HG02885 (cell line): ENCODE results near the gene SPATA18.
"Not testable (repeated sequence)": the region's sequence is repeated elsewhere in the genome, so short reads cannot be mapped to it uniquely, and the experiment has no call there.

ENCODE experiments used
- ATAC-seq: cut with Tn5 transposase; IDR thresholded peaks from one replicate; pipeline ENCODE4 v1.9.1; 2021; ENCODE audit warnings: mild to moderate bottlenecking; ENCODE audit not compliant: unreplicated experiment, poor library complexity

Gene SPATA18

DNA sequence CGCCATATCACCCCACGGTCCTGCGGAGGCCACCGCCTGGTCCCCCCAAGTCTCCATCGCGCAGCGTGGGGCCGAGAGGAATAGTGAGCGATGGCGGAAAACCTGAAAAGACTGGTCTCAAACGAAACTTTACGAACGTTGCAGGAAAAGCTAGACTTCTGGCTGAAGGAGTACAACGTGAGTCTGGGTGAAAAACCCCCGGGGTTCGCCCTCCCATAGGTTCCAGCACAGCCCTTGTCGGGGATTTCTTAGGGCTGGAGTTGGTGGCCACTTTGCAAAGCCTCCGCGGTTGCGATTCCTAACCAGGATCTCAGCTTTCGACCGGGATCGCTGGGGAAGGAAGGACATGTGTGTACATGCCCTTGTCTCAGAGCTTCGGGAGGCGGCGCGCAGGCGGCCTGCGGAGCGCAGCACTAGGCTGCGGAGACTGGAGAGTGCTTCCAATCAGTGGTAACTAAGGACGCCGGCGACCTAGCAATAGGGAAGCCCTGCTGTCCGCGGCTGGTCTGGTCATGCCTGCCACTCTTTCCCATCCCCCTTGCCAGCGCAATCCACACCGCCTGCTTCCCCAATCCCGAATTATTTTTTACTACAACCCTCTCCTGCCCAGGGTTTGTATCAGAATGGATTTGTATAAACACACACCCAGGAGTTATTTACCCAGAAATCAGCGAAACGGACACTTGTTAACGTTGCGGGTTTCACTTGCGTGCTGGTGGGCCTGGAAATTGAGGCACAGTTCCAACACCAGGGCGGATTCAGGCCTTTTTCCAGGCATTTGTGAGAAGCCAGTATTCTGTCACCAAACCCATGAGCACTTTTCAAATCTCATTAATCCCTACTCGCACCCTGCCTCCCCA, 741 bp downstream of the SPATA18 start:
- peak; percentile 63 for ATAC-seq

- peak; percentile 59 for ATAC-seq
These were observed 1.3 kb downstream of the SPATA18 start for GRCh38 chr4:52052475-52052780.

GRCh38 chr4:52054254-52054653, 3.1 kb downstream of the SPATA18 start:
- ATAC-seq, result no peak

DNA sequence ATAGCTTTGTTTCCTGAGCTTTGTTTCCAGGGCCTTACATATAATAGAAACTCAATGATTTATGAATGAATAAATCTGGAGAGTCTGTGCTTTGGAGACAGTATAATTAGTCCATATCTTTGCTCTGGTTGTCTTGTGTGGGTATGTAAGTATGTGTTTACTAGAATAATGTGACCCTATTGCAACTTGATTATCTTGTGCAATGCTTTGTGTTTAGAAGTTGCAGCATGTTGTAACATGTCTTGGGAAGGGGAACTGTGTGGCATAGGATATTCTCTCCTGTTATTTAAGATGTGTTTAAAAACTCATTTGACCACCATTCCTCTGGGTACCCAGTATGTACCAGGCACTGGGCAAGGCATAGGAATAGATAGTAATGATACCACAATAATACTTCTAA, 6.1 kb downstream of the SPATA18 start:
- no peak for ATAC-seq

DNA sequence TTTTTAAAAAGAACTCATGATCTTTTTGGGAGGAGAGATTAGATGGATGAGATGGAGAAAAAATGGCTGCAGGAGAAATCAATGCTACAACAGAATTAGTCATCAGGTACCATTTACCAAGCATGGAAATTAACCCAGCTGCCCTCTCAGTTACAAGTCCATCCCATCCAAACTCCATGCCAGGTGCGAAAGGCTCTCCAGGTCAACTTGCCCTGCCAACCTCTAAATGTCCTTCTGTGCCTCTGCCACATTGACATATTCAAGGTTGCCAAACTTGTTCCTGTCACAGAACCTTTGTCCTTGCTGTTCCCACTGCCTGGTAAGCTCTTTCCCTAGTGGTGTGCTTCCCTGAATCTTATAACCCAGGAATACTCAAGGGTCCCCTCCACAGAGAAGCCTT, 7.2 kb downstream of the SPATA18 start:
- no peak for ATAC-seq

DNA sequence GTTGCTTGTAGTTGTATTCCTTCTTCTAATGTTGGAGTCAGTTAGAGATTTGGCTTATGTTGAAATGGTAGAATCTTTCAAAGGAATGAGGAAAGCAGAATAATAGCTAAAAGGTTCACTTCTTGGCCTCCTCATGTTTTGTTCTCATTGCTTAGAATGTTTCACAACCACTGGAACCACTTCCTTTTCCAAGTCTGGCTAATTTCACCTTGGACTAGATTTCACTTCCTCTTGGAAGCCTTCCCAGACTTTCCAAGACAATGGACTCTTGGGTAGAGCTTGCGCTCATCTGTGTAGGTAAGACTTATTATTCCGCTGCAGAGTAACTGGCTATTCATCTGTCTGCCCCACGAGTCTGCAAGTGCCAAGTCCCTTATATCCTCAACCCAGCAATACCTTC, 8.3 kb downstream of the SPATA18 start:
- no peak for ATAC-seq

DNA sequence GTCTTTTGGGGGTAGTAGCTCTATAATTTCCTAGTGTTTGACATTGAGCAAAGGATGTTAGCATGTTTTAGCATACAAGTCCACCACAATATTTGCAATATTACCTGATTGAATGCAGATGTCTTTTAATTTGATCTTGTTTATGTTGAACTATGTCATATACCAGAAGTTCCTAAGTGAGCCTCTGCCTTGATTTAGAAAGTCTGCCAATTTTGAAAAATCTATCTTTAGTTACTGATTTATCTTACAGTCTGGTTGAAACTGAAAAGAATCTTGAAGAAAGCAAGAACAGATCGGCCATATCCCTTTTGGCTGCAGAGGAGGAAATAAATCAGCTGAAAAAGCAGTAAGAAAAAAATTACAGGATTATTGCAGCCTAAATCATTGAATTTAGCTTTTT, 18.5 kb downstream of the SPATA18 start:
- no peak for ATAC-seq

DNA sequence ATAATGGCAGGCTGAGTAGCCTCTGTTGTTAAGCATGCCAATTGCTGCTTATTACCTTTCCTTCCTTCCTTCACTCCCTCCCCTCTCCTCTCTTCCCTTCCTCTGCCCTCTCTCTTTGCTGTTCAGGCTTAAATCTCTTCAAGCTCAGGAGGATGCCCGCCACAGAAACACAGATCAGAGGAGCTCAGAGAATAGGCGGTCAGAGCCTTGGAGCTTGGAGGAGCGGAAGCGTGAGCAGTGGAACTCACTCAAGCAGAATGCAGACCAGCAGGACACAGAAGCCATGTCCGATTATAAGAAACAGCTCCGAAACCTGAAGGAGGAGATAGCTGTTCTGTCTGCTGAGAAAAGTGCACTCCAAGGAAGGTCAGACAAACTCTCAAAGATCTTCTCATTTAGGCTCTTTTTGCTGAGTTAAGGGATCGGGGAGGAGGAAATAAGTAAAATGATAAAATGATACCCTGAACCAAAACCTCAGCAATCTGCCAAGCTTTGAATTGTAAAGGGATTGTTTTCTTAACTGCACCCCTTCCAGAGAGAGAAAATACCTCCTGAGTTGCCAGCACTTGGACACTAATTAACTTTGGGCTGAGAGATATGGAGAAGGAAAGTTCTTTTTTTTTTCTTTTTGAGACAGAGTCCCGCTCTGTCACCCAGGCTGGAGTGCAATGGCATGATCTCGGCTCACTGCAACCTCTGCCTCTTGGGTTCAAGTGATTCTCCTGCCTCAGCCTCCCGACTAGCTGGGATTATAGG, 20.9 kb downstream of the SPATA18 start:
- no peak for ATAC-seq

DNA sequence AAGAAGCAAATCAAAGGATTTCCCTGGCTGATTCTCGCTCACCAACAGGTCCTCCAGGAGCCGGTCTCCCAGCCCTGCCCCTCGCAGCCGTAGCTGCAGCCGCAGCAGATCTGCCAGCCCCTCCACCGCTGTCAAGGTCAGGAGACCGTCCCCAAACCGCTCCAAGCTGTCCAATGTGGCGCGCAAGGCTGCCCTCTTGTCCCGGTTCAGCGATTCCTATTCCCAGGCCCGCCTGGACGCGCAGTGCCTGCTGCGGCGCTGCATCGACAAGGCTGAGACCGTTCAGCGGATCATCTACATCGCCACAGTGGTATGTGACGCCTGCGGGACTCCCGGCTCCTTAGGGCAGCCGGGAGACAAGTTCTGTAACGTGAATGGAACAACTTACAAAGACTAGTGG, 25.6 kb downstream of the SPATA18 start:
- ATAC-seq, result no peak

DNA sequence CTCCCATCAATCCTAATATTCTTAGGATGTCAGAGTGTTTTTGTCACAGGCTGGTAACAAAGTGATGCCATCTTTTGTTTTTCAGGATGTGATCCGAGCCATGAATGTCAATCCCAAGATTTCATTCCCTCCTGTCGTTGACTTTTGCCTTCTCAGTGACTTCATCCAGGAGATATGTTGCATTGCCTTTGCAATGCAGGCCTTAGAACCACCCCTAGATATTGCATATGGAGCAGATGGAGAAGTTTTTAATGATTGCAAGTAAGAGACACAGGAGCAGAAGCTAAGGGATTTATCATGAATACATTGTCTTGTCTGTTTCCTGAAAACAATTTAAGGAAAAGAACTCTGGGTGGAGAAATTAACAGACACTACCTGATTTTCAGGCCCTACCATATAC, 28.6 kb downstream of the SPATA18 start:
- ATAC-seq, result no peak

- no peak for ATAC-seq
These were observed 30.1 kb downstream of the SPATA18 start for GRCh38 chr4:52081216-52081615.

GRCh38 chr4:52086425-52086824, 35.3 kb downstream of the SPATA18 start:
- ATAC-seq, result not testable (repeated sequence)

DNA sequence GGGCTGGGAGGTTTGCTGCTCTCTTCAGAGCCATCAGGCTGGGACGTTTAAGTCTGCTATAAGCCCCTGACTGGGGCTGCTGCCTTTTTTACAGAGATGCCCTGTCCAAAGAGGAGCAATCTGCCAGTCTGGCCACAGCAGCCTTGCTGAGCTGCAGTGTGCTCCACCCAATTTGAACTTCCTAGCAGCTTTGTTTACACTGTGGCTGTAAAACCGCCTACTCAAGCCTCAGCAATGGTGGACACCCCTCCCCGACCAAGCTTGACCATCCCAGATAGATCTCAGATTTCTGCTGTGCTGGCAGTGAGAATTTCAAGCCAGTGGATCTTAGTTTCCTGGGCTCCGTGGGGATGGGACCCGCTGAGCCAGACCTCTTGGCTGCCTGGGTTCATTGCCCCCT, 40.7 kb downstream of the SPATA18 start:
- no peak for ATAC-seq

DNA sequence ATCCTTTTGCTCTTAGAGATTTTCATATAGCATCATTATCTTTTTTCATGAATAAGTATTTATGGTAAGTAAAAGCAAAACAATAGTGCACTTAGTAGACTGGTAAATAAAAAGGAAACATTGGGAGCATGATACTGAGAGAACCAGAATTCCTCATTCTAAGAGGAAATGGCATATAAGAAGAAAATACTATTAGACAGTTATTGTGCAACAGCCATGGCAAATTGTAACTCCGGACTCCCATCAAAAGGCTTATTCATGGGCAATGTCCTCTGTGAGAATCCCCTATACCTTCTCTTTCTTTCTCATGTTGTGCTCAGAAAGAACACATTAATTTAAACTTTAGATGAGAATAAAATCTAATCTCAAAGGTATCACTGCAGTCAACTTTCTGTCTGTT, 42.4 kb downstream of the SPATA18 start:
- ATAC-seq, result no peak

GRCh38 chr4:52094376-52095145, 43.5 kb downstream of the SPATA18 start:
- no peak for ATAC-seq

- ATAC-seq, result no peak
These were observed 44.3 kb downstream of the SPATA18 start for GRCh38 chr4:52095374-52095773.

DNA sequence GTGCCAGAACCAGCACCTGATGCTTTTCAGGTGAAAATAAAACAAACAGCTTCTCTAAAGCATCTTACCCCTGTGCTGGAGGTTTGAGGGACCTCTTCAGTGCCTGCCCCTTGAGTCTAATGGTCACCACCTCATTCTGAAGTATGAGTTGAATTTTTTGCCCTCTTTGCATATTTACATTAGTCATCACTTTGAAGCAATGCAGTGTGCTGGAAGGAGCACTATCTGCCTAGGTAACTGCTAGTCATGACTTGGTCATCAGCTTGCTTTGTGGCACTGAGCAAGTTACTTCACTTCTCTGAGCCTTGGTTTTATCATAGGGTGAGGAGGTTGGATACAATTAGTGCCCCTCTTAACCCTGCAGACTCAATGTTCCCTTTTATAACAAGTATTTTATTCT, 44.9 kb downstream of the SPATA18 start:
- ATAC-seq, result no peak

DNA sequence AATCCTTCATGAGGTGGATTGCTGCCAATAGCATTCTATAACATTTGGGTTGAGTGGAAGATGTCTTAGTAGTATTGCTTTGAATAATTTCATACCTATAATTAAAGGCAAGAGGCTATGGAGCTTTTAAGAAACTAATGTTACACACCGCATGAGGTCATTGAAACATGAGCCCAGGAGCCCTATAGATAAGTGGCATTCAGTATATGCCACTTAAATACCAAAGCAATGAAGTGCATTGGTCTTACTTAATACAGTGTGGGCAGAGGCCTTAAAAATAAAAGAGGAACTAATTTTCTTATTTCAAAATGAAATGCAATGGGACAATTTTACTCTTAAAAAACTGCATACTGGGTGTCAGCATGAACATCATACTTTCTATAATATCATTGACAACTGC, 47.5 kb downstream of the SPATA18 start:
- ATAC-seq, result no peak

DNA sequence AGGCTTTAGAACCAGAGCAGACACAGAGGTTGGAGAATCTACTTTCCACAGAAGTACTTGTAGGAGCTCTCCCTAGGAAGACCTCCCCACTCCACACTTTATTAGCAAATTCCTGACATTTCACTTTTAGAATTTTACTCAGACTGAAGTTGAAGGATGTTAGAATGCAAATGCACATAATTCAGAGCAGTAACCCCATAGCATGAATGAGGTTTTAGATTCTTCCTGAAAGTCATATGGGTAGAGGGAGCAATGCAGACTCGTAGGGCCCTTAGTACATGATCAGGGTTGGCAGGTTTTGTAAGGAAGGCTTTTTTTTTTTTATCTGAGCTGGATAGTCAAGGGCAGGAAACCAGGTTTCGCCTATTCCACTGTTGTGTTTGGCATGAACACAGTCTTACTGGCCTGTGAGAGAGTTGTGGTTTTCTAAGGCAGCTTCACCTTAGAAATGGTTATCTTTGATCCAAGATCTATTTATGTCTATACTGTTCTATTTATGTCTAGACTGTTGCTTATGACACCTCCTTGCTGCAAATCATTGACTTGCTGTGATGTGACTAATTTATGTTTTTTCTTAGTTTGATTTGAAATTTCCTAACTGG, 48.9 kb downstream of the SPATA18 start:
- no peak for ATAC-seq

GRCh38 chr4:52102587-52102986, 51.5 kb downstream of the SPATA18 start:
- no peak for ATAC-seq

DNA sequence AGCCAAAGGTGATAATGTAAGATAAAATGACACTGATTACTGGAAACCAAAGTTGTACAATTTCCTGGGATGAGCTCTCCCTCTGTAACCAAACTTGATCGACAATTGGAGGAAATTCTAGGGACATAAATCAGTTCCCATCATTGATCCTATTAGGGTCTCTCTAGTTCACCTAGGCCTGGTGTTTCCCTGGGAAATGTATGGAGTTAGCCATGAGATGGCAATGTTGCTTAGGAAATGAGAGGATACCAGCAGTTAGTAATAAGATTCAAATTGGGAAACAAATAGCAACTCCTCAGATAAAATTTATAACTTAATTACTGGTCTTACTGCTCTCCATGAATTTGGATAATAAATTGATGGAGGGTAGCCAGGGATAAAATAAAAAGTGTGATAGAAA, 52.2 kb downstream of the SPATA18 start:
- ATAC-seq, result no peak
